MM.1S (cell line): ENCODE results near the gene MEGF11.

Source experiments
- DNase-seq: peaks from one replicate; pipeline ENCODE4 v3.0.0-alpha.2; 2015
- H2AFZ ChIP-seq: fragments of 300-600 bp; sonication (generic); 2 replicates; pipeline ENCODE4 v1.6.0; 2016; ENCODE audit warnings: antibody characterized with exemption, low read length
- H3F3A ChIP-seq: fragments of 300-600 bp; sonication (generic); 2 replicates; pipeline ENCODE4 v1.6.1; 2016; ENCODE audit warnings: mild to moderate bottlenecking, antibody characterized with exemption, low read length, moderate library complexity, mixed read lengths; ENCODE audit not compliant: insufficient read depth
- H3K27ac ChIP-seq: fragments of 300-600 bp; sonication (generic); 2 replicates; pipeline ENCODE4 v1.5.1; 2016; ENCODE audit warnings: mild to moderate bottlenecking, low read length
- H3K27me3 ChIP-seq: fragments of 300-600 bp; sonication (generic); replicated peaks from 2 replicates; pipeline ENCODE4 v1.6.0; 2016; ENCODE audit warnings: low read length; ENCODE audit not compliant: insufficient read depth
- H3K36me3 ChIP-seq: fragments of 300-600 bp; sonication (generic); replicated peaks from 2 replicates; pipeline ENCODE4 v1.6.1; 2016; ENCODE audit warnings: mild to moderate bottlenecking, low read length, mixed read lengths; ENCODE audit not compliant: insufficient read depth
- H3K4me1 ChIP-seq: fragments of 300-600 bp; sonication (generic); 2 replicates; pipeline ENCODE4 v1.6.1; 2016; ENCODE audit warnings: low read length, mixed read lengths
- H3K4me2 ChIP-seq: fragments of 300-600 bp; sonication (generic); 2 replicates; pipeline ENCODE4 v1.6.0; 2016; ENCODE audit warnings: low read depth, low read length
- H3K4me3 ChIP-seq: fragments of 300-600 bp; sonication (generic); 2 replicates; pipeline ENCODE4 v1.5.1; 2016; ENCODE audit warnings: low read length, mixed read lengths
- H3K79me2 ChIP-seq: fragments of 300-600 bp; sonication (generic); 2 replicates; pipeline ENCODE4 v1.6.1; 2016; ENCODE audit warnings: mixed run types, low read length, mixed read lengths
- H3K9ac ChIP-seq: fragments of 300-600 bp; sonication (generic); 2 replicates; pipeline ENCODE4 v1.6.1; 2016; ENCODE audit warnings: low read length, mixed read lengths
- H3K9me2 ChIP-seq: fragments of 300-600 bp; sonication (generic); replicated peaks from 2 replicates; pipeline ENCODE4 v1.6.1; 2016; ENCODE audit warnings: mild to moderate bottlenecking, low read length, mixed read lengths; ENCODE audit not compliant: insufficient read depth
- H3K9me3 ChIP-seq: fragments of 300-600 bp; sonication (generic); replicated peaks from 2 replicates; pipeline ENCODE4 v1.6.1; 2016; ENCODE audit warnings: mild to moderate bottlenecking, low read length, mixed read lengths; ENCODE audit not compliant: insufficient read depth
- H4K20me1 ChIP-seq: fragments of 300-600 bp; sonication (generic); 2 replicates; pipeline ENCODE4 v1.6.1; 2016; ENCODE audit warnings: mild to moderate bottlenecking, low read length, moderate library complexity, mixed read lengths; ENCODE audit not compliant: insufficient read depth
- CTCF ChIP-seq: fragments of 300-600 bp; sonication (generic); IDR thresholded peaks from 2 replicates; pipeline ENCODE4 v1.5.1; 2016; ENCODE audit warnings: antibody characterized with exemption, low read length, mixed read lengths
- EZH2 ChIP-seq: fragments of 300-600 bp; sonication (generic); optimal IDR thresholded peaks from 2 replicates; pipeline ENCODE3; 2017; ENCODE audit warnings: low read depth, mild to moderate bottlenecking, antibody characterized with exemption, low read length, mixed read lengths
- EZH2phosphoT487 ChIP-seq: fragments of 300-600 bp; sonication (generic); IDR thresholded peaks from 2 replicates; pipeline ENCODE4 v1.6.1; 2018; ENCODE audit warnings: antibody characterized with exemption, low read length

MEGF11 gene

GRCh38 chr15:66193066-66193465 is 60.5 kb downstream of the MEGF11 start:
- no peaks in the 10 kb centered on the region for H3K27me3 ChIP-seq
- no peak overlapping the region for H2AFZ ChIP-seq
- H4K20me1 ChIP-seq, result no peaks in the 10 kb centered on the region
- no peaks in the 10 kb centered on the region for H3K9me2 ChIP-seq
- H3K79me2 ChIP-seq, result no peaks in the 10 kb centered on the region
- no peak for DNase-seq
- H3K4me2 ChIP-seq, result no peak overlapping the region
- H3K27ac ChIP-seq, result no peak overlapping the region
- no peak for TF ChIP-seq CTCF
- TF ChIP-seq EZH2phosphoT487, result no peak
- no peak for TF ChIP-seq EZH2
- H3K9ac ChIP-seq, result no peak overlapping the region
- no peaks in the 10 kb centered on the region for H3K9me3 ChIP-seq
- H3K36me3 ChIP-seq, result no peaks in the 10 kb centered on the region
- H3K4me3 ChIP-seq, result no peak overlapping the region
- H3K4me1 ChIP-seq, result no peaks in the 10 kb centered on the region
- H3F3A ChIP-seq, result no peaks in the 10 kb centered on the region

- no peaks in the 10 kb centered on the region; the same call in 1 of the 2 replicates for H3K27me3 ChIP-seq
- no peak overlapping the region for H3K9ac ChIP-seq
- no peak overlapping the region for H2AFZ ChIP-seq
- TF ChIP-seq EZH2, result no peak
- TF ChIP-seq CTCF, result no peak
- H3K9me3 ChIP-seq, result no peaks in the 10 kb centered on the region
- no peaks in the 10 kb centered on the region for H3F3A ChIP-seq
- H3K4me1 ChIP-seq, result no peaks in the 10 kb centered on the region
- H3K27ac ChIP-seq, result no peak overlapping the region
- DNase-seq, result no peak
- no peaks in the 10 kb centered on the region for H3K36me3 ChIP-seq
- H3K79me2 ChIP-seq, result no peaks in the 10 kb centered on the region
- no peak overlapping the region for H3K4me3 ChIP-seq
- H3K9me2 ChIP-seq, result no peaks in the 10 kb centered on the region
- no peaks in the 10 kb centered on the region for H4K20me1 ChIP-seq
- no peak overlapping the region for H3K4me2 ChIP-seq
These were observed 62.8 kb downstream of the MEGF11 start for GRCh38 chr15:66190746-66191145.

GRCh38 chr15:66189291-66189690 is 64.3 kb downstream of the MEGF11 start:
- no peaks in the 10 kb centered on the region for H3K36me3 ChIP-seq
- H2AFZ ChIP-seq, result no peak overlapping the region
- H3K4me2 ChIP-seq, result no peak overlapping the region
- H3K9ac ChIP-seq, result no peak overlapping the region
- no peak overlapping the region for H3K4me3 ChIP-seq
- H3K9me3 ChIP-seq, result no peaks in the 10 kb centered on the region
- no peaks in the 10 kb centered on the region for H4K20me1 ChIP-seq
- no peaks in the 10 kb centered on the region for H3K4me1 ChIP-seq
- H3K79me2 ChIP-seq, result no peaks in the 10 kb centered on the region
- H3K9me2 ChIP-seq, result no peaks in the 10 kb centered on the region
- no peak overlapping the region for H3K27ac ChIP-seq
- no peak for TF ChIP-seq EZH2phosphoT487
- TF ChIP-seq EZH2, result no peak
- no peak for TF ChIP-seq CTCF
- DNase-seq, result no peak
- H3F3A ChIP-seq, result no peaks in the 10 kb centered on the region
- peaks cover under 1% of the 10 kb centered on the region; the same call in 1 of the 2 replicates for H3K27me3 ChIP-seq

- Histone ChIP-seq H3K4me3 (no peak overlapping the region), H3K9me2 (no peaks in the 10 kb centered on the region), H2AFZ (no peak overlapping the region), H3K4me2 (no peak overlapping the region), H3K9ac (no peak overlapping the region), H4K20me1 (no peaks in the 10 kb centered on the region), H3K27me3 (peaks cover 7% of the 10 kb centered on the region; the same call in 1 of the 2 replicates), H3K4me1 (no peaks in the 10 kb centered on the region), H3K36me3 (no peaks in the 10 kb centered on the region), H3K9me3 (no peaks in the 10 kb centered on the region), H3K79me2 (no peaks in the 10 kb centered on the region), H3F3A (no peaks in the 10 kb centered on the region), H3K27ac (no peak overlapping the region)
- DNase-seq, result no peak
- TF ChIP-seq EZH2phosphoT487, result no peak
- TF ChIP-seq EZH2, result no peak
- no peak for TF ChIP-seq CTCF
These were observed 65.1 kb downstream of the MEGF11 start for GRCh38 chr15:66188464-66188863.
